HG03469 (cell line): Measurements from ENCODE around the gene ALDH9A1.
"Not testable (repeated sequence)": the region's sequence is repeated elsewhere in the genome, so short reads cannot be mapped to it uniquely, and the experiment has no call there.

Source experiments
- ATAC-seq: cut with Tn5 transposase; IDR thresholded peaks from one replicate; pipeline ENCODE4 v1.9.1; 2021; ENCODE audit warnings: mild to moderate bottlenecking, moderate library complexity, moderate number of reproducible peaks; ENCODE audit not compliant: unreplicated experiment

ALDH9A1 gene

DNA sequence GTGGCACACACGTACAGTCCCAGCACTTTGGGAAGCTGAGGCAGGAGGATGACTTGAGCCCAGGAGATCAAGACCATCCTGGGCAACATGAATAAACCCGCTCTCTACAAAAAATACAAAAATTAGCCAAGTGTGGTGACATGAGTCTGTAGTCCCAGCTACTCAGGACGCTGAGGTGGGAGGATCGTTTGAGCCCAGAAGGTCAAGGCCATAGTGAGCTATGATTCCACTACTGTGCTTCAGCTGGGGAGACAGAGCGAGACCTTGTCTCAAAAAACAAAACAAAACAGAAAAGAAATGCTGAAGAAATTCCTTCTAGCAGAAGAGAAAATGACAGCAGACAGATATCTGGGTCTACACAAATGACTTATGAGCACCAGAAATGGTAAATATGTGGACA lies 10.3 kb downstream of the ALDH9A1 start:
- no peak for ATAC-seq

DNA sequence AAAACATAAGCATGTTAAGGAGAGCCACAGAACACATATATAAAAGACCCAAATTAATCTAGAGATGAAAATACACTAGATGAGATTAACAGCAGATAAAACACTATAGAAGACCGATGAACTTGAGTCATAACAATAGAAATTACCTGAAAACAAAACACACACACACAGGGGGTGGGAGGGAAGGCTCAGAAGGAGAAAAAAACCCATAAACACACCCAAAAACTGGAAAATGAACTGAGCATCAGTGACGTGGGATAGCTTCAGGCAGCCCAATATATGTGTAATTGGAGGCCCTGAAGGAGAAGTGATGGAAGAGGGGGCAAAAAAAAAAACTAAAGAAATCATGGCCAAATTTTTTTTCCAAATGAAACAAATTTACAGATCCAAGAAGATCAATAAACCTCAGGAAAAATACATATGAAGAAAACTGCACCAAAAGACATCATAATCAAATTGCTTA lies 11.4 kb downstream of the ALDH9A1 start:
- ATAC-seq, result peak; percentile 35

DNA sequence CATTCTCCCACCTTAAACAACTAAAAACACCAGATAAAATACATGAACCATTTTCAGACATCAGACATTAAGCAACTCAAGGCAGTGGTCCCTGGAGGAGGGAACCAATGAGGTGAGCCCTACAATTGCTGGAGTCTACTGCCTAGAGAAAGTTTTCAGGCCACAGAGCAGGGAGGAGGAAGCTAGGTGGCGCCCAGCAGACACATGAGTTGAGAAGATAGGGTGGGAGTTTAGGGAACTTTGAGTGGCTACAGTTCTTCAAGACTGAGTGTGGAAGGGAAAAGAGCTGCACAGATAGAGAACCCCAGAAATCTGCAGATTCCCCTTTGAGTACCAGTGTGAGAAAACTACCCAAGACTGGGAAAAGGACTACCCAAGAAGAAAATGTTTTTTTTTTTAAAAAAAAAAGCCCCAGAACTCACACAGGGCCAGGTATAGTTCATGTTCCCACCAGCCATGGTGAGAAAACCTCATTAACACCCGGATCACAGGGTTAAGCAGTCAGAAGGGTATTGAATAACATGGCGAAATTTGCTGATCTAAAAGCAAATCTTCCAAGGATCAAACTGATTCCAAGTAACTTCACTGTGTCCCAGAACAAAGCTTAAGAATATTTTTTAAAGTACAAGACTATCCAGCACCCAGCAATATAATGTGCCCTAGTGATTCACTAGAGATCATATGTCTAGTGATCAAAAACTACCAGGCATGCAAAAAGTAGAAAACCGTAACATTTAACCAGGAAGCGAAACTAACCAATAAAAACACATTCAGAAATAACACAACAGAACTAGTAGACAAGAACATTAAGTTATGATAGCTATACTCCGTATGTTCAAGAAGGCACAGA lies 12.0 kb downstream of the ALDH9A1 start:
- ATAC-seq, result peak; percentile 50

DNA sequence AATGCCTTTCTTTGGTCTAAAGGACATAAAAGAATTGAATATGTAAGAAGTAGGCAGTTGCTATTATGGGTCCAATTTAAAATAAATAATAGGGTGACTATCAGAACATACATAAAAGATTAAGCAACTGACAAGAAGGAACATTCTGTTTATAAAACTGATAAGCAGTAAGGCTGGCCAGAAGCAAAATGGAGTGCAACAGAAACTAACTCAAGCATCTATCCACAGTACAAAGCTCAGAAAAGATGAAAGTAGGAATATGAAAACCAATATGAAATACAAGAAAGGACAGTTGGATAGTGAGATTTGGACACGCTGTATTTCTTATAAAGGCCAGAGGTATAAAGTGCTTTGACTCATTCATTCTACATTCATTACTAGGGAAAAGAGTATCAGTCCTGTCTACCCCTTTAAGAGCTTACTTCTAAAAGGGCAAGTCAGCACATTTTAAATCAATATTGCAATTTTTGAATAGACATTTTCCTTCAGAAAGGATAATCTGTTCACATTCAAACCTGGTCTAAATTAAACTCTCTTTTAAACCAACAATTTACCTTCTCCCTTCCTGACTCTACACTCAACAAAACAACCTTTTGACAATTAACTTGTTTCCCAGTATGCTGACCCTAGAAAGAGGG lies 14.4 kb downstream of the ALDH9A1 start:
- ATAC-seq, result no peak

DNA sequence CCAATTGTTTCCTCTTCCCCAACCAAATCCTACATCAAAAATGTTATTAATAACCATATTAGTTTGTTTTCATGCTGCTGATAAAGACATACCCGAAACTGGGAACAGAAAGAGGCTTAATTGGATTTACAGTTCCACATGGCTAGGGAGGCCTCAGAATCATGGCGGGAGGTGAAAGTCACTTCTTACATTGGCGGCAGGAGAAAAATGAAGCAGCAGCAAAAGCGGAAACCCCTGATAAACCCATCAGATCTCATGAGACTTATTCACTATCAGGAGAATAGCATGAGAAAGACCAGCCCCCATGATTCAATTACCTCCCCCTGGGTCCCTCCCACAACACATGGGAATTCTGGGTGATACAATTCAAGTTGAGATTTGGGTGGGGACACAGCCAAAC lies 17.6 kb downstream of the ALDH9A1 start:
- ATAC-seq, result not testable (repeated sequence)

DNA sequence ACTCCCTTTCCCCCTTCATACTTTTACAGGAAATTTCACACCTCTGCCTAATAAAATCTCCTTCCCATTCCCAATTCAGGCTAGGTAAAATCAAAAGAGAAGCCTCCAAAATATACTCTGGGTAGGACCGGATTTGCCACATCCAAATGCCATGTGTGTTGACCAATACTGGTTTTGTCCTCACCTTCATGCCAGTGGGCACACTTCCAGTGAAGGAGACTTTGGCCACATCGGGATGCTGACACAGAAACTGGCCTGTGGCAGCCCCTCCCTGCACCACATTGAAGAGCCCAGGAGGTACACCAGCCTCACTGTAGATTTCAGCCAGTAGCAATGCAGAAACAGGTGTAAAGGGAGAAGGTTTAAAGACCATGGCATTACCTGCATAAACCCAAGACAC lies 18.1 kb downstream of the ALDH9A1 start:
- ATAC-seq, result no peak

DNA sequence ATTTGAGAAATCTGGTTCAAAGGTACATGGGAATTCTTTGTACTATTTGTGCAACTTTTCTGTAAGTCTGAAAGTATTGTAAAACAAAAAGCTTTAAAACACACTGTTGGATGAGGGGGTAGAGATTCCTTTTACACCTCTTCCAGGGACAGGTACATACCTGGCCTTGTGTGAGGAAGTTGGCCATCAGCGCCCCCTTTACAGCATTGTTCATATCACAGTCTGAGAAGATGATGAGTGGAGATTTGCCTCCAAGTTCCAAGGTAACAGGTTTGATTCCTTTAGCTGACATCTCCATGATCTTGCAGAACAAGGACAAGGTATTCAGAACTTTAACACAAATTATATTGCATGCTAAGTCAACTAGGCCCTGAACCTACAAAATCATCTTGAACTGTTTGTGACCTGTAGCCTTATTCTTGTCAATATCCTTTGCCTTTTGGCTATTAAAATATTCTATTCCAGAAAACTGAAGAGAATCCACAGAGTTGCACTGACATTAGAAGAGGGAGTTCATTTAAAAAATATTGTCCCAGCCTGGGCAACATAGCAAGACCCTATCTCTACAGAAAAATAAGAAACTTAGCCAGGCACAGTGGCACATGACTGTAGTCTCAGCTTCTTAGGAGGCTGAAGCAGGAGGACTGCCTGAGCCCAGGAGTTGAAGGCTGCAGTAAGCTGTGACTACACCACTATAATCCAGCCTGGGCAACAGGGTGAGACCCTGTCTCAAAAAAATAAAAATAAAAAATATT lies 18.9 kb downstream of the ALDH9A1 start:
- ATAC-seq, result no peak

DNA sequence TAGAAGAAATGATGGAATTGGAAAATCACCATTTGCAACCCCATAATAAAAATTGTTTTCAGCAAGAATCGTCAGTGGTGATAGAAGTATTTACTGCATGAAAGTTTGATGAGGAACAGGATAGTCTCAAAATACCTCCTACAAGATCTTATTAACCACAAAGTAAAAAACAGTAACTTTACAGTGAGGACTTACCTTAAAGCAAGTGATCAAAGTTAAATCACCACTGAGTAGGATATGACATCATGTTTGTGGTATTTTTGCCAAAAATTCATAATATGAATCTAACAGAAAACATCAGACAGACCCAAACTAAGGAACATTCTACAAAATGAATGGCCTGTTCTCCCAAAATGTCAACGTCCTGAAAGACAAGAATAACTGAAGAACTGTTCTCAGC lies 19.9 kb downstream of the ALDH9A1 start:
- ATAC-seq, result no peak

DNA sequence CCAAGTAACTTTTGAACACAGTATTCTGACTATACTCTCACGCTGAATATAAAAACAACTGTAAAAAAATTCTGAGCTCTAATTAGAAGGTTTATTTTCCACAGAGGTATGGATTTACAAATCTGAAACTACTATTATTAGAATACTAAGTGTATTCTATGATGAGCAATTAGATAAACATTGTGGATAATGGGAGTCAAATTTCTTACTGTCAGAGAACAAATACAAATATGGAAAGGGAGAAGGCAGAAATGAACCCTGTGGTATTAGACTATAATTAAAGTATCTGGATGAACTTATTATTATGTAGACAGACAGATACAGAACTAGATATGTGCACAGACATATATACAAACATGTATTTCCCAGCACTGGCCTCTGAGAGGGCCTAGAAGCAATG lies 22.6 kb downstream of the ALDH9A1 start:
- ATAC-seq, result no peak

DNA sequence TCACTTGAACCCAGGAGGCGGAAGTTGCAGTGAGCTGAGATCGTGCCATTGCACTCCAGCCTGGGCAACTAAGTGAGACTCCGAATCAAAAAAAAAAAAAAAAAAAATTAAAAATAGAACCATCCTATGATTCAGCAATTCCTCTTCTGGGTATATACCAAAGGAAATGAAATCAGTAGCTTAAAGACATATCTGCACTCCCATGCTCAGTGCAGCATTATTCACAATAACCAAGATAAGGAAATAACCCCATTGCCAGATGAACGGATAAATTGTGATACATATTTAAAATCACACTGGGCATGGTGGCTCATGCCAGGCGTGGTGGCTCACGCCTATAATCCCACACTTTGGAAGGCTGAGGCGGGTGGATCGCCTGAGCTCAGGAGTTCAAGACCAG lies 23.8 kb downstream of the ALDH9A1 start:
- no peak for ATAC-seq

DNA sequence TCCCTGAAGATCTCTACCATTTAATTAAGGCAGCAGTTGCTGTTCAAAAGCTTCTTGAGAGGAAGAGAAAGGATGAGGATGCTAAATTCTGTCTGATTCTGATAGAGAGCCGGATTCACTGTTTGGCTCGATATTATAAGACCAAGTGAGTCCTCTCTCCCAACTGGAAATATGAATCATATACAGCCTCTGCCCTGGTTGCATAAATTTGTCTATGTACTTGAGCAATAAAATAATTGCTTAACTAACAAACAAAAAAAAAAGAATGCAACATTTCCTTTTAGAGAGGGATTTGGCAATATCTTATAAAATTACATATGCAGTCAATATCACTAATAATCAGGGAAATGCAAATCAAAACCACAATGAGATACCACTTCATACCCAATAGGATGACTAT lies 26.8 kb downstream of the ALDH9A1 start:
- no peak for ATAC-seq

DNA sequence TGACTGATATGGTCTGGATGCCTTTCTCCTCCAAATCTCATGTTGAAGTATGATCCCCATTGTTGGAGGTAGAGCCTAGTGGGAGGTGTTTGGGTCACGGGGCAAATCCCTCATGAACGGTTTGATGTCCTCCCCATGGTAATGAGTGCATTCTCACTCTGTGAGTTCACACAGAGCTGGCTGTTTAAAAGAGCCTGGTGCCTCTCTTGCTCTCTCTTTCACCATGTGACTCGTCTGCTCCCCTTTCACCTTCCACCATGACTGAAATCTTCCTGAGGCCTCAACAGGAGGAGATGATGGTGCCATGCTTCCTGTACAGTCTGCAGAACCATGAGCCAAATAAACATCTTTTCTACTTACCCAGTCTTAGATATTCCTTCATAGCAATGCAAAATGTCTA lies 30.2 kb downstream of the ALDH9A1 start:
- ATAC-seq, result no peak

DNA sequence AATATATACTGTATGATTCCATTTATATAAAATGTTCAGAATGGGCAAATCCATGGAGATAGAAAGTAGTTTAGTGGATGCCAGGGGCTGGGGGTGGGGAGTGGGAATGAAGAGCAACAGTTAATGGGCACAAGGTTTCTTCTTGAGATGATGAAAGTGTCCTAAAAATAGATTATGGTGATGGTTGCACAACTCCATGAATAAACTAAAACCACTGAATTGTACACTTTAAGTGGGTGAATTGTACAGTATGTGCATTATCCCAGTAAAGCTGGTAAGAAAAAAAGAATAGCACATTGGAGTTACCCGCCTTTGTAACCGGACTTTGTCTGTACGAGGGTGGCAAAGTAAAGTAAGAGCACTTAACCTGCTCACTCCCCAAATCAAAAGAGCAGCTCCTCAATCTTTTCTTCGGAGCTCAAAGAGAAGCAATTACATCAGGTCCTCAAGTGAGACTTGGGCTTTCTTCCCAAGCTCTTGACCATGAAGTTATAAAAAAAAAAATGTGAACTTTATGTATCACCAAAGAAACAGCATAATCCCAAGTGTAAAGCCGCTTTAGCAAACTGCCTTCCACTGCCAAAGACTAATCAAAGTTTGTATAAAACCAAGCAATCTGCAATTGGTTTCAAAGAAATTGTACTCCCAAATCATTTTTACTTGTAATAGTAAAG lies 32.1 kb downstream of the ALDH9A1 start:
- ATAC-seq, result no peak

DNA sequence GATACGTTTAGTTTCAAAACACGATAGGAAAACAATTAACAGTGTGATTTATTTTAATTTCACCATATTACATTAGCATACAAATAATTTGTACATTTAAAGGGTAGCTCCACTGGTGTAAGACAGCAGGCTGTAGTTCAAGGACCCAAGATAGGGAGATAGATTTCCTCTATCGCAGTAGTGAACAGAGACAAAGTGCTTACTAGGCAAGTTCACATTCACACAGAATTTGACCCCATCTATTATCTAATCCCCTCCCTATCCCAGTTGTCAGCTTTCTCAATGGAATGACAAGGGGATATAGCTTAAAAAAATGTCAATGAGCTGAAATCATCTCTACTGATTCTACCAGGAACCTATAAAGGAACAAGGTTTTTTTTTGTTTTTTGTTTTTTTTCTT lies 36.2 kb downstream of the ALDH9A1 start:
- ATAC-seq, result no peak

DNA sequence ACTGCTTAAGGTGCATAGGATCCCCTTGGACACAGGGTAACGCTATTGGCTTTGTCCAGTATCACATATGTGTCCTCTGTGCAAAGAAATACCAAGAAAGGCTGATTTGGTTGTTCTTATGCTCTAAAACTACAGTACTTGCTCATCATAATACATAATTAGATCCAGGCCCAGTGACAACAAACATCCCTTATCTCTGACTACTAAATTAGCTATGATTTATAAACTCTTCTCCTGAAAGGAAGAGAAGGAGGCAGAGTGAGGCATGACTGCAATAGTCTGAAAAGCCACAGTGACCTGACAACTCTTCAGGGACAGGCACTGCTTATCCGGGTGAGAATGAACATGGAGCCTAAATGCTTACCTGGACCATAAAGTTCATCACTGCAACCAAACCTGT lies 36.7 kb downstream of the ALDH9A1 start:
- ATAC-seq, result no peak

DNA sequence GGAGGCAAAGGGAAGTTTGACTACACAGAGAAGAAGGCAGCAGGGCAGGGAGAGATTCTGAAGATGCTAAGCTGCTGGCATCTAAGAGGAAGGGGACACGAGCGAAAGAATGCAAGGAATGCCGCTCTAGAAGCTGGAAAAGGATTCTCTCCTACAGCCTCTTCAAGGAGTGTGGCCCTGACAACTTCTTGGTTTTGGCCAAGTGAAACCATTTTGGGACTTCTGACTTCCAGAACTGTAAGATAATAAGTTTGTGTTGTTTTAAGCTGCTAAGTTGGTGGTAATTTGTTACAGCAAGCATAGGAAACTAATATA lies 38.8 kb downstream of the ALDH9A1 start:
- ATAC-seq, result no peak

DNA sequence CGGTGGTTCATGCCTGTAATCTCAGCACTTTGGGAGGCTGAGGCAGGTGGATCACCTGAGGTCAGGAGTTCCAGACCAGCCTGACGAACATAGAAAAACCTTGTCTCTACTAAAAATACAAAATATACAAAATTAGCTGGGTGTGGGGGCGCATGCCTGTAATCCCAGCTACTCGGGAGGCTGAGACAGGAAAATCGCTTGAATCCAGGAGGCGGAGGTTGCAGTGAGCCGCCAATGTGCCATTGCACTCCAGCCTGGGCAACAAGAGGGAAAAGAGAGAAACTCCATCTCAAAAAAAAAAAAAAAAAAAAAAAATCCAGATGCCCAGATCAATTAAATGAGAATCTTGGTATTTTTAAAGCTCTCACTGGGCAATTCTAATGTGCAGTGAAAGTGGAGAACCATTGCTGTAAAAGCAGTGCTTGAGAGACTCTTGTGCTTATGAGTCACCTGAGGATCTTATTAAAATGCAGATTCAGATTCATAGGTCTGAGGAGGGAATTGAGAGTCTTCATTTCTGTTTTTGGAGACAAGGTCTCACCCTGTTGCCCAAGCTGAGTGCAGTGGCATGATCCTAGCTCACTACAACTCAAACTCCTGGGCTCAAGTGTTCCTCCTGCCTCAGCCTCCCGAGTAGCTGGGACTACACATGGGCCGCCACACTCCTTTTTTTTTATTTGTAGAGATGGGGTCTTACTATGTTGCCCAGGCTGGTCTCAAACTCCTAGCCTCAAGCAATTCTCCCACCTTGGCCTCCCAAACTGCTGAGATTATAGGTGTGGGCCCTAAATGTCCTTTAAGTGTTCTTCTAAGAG lies 39.4 kb downstream of the ALDH9A1 start:
- ATAC-seq, result not testable (repeated sequence)

DNA sequence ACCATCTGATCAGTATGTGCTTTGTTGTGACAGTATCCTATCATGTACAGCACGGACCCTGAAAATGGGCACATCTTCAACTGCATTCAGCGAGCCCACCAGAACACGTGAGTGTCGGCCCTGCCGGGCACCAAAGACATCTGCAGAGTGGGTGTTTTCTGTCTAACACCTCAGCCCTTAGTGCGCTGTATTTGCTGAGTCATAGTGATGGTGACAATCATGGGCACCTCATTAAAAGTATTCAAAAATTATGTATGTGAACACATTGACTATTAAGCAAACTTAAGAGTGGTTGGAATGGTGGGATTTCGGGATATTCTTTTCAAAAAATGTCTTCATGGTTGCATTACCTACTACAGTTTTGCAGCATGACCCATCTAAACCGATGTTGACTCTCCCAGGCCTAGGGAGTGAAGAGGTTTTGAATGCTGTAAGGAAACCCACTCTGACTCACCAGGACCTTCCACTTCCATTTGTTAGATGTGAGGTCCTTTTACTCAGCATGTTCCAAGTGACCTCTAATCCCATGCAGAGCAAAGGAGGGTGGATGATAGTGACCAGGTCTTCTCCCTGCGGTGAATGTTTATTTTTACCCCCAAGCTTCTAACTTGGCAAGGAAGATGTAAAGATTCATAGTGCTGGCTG lies 47.3 kb downstream of the ALDH9A1 start:
- ATAC-seq, result no peak

DNA sequence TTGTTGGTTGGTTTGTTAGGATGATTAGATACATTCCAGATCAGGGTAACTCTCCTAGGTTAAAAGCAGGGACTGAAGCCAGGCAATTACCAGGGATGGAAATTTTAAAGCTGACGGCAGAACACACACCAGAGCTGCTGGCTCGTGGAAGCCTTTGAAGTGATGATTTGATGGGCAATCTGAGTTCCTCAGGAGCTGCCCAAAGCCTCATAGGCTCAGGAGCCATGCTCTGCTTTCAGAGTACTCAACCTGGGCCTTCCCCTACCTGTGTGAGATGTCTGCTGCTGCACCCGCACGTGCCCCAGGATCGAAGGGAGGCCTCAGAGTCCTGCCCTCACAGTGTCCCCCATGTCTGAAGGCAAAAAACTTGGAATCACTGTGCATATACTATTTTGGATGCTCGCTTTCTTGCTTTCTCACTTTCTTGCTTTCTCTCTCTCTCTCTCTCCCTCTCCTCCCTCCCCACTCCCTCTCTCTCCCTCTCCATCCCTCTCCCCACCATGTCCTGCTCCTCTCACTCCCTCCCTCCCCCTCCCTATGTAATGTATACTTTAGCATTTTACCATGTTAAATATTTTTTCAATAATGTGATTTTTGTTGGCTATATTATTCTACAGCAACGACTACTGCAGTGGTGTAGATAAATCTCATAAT lies 49.3 kb downstream of the ALDH9A1 start:
- ATAC-seq, result no peak
